HG02678 (cell line): Measurements from ENCODE around the gene PRKG2.

Experiments
- ATAC-seq: cut with Tn5 transposase; IDR thresholded peaks from one replicate; pipeline ENCODE4 v1.9.1; 2021; ENCODE audit warnings: mild to moderate bottlenecking, moderate library complexity; ENCODE audit not compliant: unreplicated experiment

PRKG2 gene

GRCh38 chr4:81218206-81218605, 3.2 kb upstream of the PRKG2 start:
- ATAC-seq = no peak

DNA sequence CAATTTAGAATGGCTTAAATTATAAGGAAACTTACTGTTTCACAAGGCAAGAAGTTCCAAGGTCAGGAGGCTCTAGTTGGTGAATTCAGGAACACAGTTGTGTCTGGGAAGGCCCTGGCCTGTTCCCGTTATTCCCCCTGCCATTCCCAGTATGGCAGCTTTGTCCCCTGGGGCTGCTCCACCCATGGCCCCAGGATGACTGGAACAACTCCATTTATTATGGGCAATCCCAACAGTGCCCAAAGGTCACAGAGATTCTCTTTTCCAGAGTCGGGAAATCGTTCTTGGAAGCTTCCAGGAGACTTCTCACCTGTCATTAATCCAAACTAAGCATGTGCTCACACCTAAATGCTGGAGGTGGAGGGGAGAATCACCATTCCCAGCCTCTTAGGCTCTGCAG, 2.8 kb upstream of the PRKG2 start:
- ATAC-seq = no peak

GRCh38 chr4:81215931-81216330, 909 bp upstream of the PRKG2 start:
- ATAC-seq = no peak

- ATAC-seq = no peak
Observed at GRCh38 chr4:81214144-81214880, 710 bp downstream of the PRKG2 start.

DNA sequence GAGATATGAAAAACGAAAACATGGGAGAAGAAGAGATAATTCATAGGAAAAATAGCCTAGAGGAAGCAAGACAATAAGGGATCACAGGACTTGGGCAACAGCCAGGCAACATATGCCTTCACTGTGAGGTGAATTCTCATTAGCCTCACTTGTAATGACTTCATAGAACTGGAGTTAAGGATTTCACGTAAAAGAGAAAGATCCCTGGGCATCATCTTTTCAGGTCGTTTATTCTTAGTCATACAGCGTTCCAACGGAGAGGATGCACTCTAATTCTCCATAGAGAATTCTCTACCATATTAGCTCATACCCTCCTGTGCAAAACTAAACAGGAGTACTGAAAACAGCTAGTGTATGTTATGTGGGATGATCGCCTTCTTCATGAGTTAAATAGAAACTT, 1.4 kb downstream of the PRKG2 start:
- ATAC-seq = no peak

DNA sequence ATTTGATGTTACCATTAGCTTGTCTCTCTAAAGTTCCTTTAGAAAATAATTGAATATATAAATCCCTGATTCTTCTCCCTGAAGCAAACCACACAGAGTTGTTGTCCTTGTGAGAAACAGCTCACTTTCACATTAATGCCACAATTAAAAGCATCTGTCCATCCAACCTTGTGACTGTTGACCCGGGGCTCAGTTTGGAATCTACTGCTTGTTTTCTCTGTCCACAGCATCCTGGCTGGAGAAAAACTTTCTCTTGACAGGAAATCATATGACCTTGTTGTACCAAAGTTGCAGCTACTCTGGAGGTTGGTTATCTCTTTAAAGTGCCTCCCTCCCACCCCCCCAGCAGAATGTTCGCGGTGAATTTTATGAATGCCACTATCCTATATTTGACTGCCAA, 3.1 kb downstream of the PRKG2 start:
- ATAC-seq = no peak

- no peak for ATAC-seq
Observed at GRCh38 chr4:81207828-81208227, 7.2 kb downstream of the PRKG2 start.

- no peak for ATAC-seq
Observed at GRCh38 chr4:81205302-81205701, 9.7 kb downstream of the PRKG2 start.

GRCh38 chr4:81204571-81204970, 10.5 kb downstream of the PRKG2 start:
- ATAC-seq = no peak

DNA sequence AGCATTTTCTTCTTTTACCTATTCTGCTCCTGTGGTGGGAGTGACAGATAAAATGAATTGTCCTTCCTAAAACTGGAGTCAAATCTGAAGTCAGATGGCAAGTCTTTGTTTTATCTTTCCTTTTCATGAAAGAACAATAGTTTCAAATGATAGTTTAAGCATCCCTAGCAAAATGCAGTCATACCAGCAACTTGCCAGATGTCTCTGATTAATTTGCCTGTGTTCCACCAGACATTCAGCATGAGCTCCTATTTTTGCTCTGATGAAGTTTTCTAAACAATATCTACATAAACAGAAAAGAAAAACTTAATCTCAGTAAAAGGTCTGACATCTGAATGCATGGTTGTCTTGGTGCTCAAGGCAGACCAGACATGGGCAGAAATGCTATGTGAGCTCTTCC, 15.2 kb downstream of the PRKG2 start:
- no peak for ATAC-seq

DNA sequence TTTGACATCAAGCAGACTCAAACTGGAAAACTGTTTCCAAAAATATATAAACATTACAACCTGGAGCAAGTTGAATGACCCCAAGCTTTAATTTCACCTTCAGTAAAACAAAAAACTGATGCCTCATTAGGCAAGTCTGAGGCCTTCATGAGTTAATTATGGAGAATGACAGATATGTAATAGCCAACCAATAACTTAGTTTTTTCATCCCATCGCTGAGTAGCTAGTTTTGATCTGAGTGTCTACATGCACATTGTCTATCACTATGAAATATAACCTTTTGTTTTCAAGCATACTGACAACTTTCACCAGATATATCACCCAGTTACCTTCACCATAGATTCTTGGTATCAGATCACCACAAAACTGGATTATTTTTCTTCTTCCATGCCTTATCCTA, 16.4 kb downstream of the PRKG2 start:
- no peak for ATAC-seq

GRCh38 chr4:81197864-81198524, 17.0 kb downstream of the PRKG2 start:
- no peak for ATAC-seq

- ATAC-seq = no peak
Observed at GRCh38 chr4:81196126-81196650, 18.8 kb downstream of the PRKG2 start.

GRCh38 chr4:81195475-81195874, 19.5 kb downstream of the PRKG2 start:
- ATAC-seq = no peak

- ATAC-seq = no peak
Observed at GRCh38 chr4:81194286-81194685, 20.7 kb downstream of the PRKG2 start.

DNA sequence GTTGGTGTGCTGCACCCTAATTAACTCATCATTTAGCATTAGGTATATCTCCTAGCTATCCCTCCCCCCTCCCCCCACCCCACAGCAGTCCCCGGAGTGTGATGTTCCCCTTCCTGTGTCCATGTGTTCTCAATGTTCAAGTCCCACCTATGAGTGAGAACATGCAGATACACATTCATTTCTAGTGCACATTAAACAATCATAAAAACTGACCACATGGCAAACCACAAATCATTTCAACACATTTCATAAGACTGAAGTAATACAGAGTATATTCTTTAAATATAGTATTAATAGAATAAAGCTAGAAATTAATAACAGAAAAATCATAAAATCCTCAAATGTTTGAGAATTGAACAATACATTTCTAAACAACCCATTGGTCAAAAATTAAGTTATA, 34.1 kb downstream of the PRKG2 start:
- no peak for ATAC-seq

DNA sequence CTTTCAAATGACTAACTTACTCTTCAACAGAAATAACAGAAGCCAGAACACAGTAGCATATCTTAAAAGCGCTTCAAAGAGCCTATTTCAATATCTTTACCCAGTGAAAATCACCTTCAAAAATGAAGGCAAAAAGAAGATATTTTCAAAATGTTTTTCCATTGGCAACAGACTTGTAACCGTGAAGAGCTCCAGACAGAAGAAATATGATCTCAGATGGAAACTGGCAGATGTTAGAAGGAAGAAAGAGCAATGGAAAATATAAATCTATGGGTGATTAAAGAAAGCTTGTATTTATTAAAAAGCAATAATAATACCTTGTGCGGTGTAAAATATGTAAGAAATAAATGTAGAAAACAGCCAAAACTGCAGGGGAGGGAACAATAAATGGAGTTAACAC, 35.7 kb downstream of the PRKG2 start:
- no peak for ATAC-seq

DNA sequence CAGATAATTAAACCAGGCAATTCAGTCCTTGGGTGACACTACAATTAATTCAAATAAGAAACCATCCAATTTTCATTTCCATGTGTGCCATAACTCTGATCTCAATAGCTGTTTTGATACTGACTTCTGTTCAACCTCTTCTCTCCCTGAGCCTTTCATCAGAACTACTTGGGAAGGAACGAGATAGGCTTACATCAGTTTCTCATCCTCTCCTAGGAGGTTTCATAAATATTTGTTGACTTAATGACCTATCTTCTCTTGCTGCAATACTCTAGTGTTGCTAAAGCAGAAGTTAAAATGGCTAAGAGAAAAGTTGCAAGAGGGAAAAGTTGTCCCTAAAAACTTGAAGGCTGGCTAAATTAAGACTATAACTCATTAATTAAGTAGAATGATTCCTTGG, 41.8 kb downstream of the PRKG2 start:
- no peak for ATAC-seq

GRCh38 chr4:81166458-81167160, 48.4 kb downstream of the PRKG2 start:
- no peak for ATAC-seq

DNA sequence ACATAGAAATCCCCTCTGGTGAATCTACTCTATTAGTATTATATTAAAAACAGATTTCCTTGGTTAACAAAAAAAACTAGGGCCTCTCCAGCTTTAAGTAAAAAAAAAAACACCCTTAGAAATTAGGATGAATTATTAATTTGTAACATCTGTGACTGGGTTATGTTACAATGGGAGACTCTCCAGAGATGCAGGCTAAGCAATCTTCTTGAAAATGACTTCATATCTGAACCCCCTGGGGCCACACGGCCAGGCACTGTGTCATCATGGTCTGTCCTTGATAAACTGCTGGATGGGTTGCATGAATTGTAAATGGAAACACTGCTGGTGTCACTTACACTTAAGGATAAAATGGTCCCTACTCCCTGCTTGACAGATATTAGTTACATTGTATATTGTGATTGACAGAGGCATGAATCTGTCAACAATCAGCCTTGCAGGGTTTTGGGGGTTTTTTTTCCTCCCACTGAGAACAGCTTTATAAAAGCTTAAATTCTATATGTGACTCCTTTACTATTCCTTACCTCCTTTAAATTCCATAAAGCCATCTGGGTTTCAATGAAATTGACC, 49.1 kb downstream of the PRKG2 start:
- ATAC-seq = no peak

DNA sequence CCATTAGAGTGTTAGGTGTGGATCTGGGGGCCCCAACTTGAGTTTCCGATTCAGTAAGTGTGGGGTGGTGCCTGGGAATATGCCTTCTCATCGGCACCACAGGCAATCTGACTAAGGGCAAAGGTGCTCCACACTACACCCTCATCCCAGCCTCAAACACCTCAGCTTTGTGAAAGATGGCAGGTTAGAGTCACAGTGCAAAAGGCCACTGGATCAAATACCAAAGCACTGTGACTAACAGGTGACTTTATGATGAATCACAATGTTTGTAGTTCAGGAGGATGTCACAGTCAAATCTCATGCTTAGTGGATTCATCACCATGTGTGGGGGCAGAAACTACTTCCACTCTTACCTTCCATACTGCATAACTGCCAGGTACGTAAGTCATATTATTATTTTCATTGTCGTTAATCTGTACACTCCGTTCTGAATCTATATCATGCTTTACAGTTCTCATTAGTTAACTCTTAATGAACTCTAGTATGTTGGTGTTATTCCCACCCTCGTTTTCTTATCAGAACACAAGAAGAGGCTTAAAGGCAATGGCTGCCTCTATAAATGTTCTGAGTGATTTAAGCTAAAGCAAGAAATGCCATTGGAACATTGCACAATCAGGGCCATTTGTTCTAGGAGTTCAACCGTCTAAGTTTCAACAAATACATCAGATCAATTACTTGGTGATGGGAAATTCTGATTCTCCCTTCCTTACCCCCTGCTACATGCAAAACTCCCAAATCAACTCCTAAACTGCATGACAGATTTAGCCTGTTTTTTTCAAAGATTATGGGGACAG, 50.2 kb downstream of the PRKG2 start:
- no peak for ATAC-seq
